SK-N-SH (cell line): ENCODE measurements around the gene FLRT2.

Experiments
- CTCF ChIP-seq: fragments of 200-600 bp; sonication (generic); IDR thresholded peaks from 2 replicates; pipeline ENCODE4 v1.6.1; 2017; ENCODE audit warnings: antibody characterized with exemption, mild to moderate bottlenecking, moderate library complexity
- EZH2phosphoT487 ChIP-seq: fragments of 200-600 bp; sonication (generic); IDR thresholded peaks from 2 replicates; pipeline ENCODE4 v1.6.1; 2017; ENCODE audit warnings: low read depth, mixed run types, mild to moderate bottlenecking, antibody characterized with exemption, moderate library complexity, borderline replicate concordance
- GATA2 ChIP-seq: sonication (generic); formaldehyde crosslinking; IDR thresholded peaks from 2 replicates; pipeline ENCODE4 v1.5.0; 2020; ENCODE audit warnings: mild to moderate bottlenecking, missing genetic modification reagents
- MXI1 ChIP-seq: IDR thresholded peaks from 2 replicates; pipeline ENCODE4 v1.6.1; 2012; ENCODE audit warnings: mild to moderate bottlenecking, low read depth, low read length, improper control_type of control experiment
- SMC3 ChIP-seq: IDR thresholded peaks from 2 replicates; pipeline ENCODE4 v1.6.1; 2012; ENCODE audit warnings: low read depth, low read length, improper control_type of control experiment
- TAF1 ChIP-seq: IDR thresholded peaks from 2 replicates; pipeline ENCODE4 v1.6.1; 2012; ENCODE audit warnings: low read depth, mild to moderate bottlenecking, low read length, moderate library complexity, borderline replicate concordance

GRCh38 chr14:85527445-85528035, 2.4 kb upstream of the FLRT2 start:
- TF ChIP-seq CTCF (no peak), TAF1 (no peak), EZH2phosphoT487 (no peak), MXI1 (no peak), GATA2 (CRISPR knock-in tag) (no peak), SMC3 (no peak)
